SJSA1 (cell line): ENCODE measurements around the gene CEP164. TPM values are rescaled to one million over a fixed set of nuclear protein-coding genes. Genes with fewer than 3 reads are reported as not detected.

Experiments used
- DNase-seq, 2 experiments: peaks; one replicate each; pipeline ENCODE4 v3.0.0-alpha.2; 2015 to 2020; ENCODE audit warnings: low spot score in 2 of 2, low read depth in 1 of 2
- H3K27ac ChIP-seq: fragments of 250-450 bp; sonication (Bioruptor Pico); 2 replicates; pipeline ENCODE4 v1.5.1; 2020; ENCODE audit warnings: mild to moderate bottlenecking, moderate library complexity
- H3K27me3 ChIP-seq: fragments of 250-450 bp; sonication (Bioruptor Pico); replicated peaks from 2 replicates; pipeline ENCODE4 v1.5.1; 2020; ENCODE audit warnings: mild to moderate bottlenecking, moderate library complexity
- H3K36me3 ChIP-seq: fragments of 250-450 bp; sonication (Bioruptor Pico); 2 replicates; pipeline ENCODE4 v1.5.1; 2020; ENCODE audit warnings: mild to moderate bottlenecking
- H3K4me1 ChIP-seq: fragments of 250-450 bp; sonication (Bioruptor Pico); replicated peaks from 2 replicates; pipeline ENCODE4 v1.6.1; 2021; ENCODE audit warnings: mild to moderate bottlenecking
- H3K4me3 ChIP-seq: fragments of 250-450 bp; sonication (Bioruptor Pico); 2 replicates; pipeline ENCODE4 v1.5.1; 2020; ENCODE audit warnings: mild to moderate bottlenecking
- H3K9me3 ChIP-seq: fragments of 250-450 bp; sonication (Bioruptor Pico); replicated peaks from 2 replicates; pipeline ENCODE4 v1.5.1; 2020; ENCODE audit warnings: mild to moderate bottlenecking
- total RNA-seq: library from RNA; depleted of rRNA; stranded (reverse); fragments of >200 nt; shearing (Covaris generic); gene quantifications from 2 replicates; pipeline ENCODE4 v1.2.3, GENCODE V29; 2014; rRNA removed

CEP164 gene
- total RNA-seq, result 24.8 and 35.1 TPM in 2 replicates

DNA sequence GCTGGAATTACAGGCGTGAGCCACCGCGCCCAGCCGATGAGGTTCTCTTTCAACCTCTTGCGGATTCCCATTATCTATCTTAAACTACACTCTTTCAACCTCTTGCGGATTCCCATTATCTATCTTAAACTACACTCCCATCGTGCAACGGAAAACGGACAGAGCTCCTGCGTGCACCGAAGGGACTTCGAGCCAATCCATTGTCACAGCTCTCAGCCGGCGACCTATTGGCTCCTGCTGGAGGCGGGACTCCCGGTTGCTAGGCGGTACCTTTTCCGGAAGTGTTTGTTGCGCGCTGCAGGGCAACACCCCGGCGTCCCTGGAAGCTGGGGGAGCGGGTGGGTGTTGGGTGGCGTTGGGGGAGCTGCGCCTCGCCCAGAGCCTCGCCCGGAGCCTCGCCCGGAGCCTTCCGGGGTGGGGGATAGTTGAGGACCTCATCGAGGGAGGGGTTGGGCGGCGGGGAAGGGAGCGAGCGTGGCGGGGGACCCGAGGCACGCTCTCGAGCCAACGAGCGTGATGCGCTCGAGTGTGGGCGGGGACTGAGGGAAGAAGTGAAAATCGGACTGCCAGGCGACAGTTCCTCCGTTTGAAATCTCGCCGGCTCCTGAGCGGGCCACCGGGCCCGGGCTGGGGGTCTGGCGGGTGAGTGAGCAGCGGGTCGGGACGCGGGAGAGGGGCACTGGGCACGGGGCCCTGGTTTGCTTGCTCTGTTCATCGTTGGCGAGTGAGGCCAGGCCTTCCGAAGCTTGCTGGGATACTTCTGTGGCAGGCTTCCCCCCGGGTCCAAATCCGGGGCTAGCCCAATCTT is at the start of gene CEP164:
CEP164 (plus strand) TSS at position 288 of the 808 bp plus-strand sequence. CDS start 10,733 bp downstream, outside the sequence.
- Histone ChIP-seq H3K4me3 (peak within 1 kb of the TSS; percentile 63), H3K27ac (peak within 1 kb of the TSS; percentile 86), H3K9me3 (no peaks in the 10 kb centered on the region), H3K36me3 (no peaks in the 10 kb centered on the region), H3K27me3 (no peaks in the 10 kb centered on the region), H3K4me1 (0 out of 2 replicates have a peak, but pooled peaks cover 6% of the 10 kb centered on the region)
- DNase-seq, result peak; percentile 81 to 92

DNA sequence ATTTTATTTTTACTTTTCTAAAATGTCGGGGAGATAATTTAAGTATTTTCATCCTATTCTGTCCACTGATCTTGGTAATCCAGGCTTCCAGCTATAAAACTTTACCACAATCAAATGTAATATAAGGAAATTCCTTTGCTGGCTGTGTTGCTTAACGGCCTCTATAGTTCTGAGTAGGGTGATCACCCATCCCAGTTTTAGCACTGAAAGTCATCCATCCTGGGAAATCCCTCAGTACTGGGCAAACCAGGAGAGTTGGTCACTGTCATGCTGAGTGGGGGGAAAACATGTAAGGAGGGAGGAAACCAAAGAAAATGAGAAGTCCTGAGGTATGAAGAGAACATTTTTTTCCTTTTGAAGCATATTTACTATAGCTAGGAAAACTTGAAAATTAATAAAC is 49.3 kb upstream of the CEP164 start:
- H3K4me3 ChIP-seq, result no peak overlapping the region
- peaks cover 54% of the 10 kb centered on the region for H3K4me1 ChIP-seq
- no peak for DNase-seq
- H3K27ac ChIP-seq, result no peak overlapping the region
- peaks cover 10% of the 10 kb centered on the region for H3K36me3 ChIP-seq
- no peaks in the 10 kb centered on the region for H3K27me3 ChIP-seq
- no peaks in the 10 kb centered on the region for H3K9me3 ChIP-seq

DNA sequence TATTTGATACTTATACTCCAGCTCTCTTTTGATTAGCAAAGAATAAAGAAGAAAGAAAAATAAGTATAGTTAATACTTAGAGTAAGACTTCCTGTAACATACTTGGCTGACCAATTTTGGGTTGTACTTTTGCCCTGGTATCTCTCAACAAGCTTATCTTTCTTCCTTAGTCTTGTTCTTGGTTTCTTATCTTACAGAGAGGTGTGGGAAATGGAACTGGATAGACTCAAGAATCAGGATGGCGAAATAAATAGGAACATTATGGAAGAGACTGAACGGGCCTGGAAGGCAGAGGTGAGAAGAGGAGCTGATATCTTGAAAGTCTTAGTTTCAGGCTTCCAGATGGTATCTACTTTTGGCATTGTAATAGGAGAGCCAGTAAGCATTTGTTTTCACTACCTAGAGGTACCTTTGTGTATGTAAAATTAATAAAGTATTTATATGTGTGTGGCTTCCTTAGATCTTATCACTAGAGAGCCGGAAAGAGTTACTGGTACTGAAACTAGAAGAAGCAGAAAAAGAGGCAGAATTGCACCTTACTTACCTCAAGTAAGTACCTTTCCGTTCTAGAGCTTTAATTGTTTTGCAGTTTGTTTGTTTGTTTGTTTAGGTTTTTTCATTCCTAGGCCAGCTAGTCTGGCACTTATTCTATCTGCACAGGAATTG is 47.8 kb upstream of the CEP164 start:
- no peak for DNase-seq
- Histone ChIP-seq H3K36me3 (peaks cover 10% of the 10 kb centered on the region), H3K27ac (peak overlapping the region; percentile 63; the same call in 1 of the 2 replicates)

DNA sequence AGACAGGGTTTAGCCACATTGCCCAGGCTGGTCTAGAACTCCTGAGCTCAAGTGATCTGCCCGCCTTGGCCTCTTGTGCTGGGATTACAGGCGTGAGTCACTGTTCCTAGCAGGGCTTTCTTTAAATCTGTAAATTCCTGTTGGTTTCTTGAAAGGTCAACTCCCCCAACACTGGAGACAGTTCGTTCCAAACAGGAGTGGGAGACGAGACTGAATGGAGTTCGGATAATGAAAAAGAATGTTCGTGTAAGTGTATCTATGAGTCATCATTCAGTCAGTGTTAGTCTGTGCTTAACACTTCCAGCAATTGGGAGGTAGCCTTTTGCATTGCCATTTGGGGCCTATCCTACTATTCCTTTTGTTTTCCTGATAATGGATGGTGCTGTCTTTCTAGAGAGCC is 46.5 kb upstream of the CEP164 start:
- Histone ChIP-seq H3K9me3 (no peaks in the 10 kb centered on the region), H3K4me3 (no peak overlapping the region), H3K4me1 (peaks cover 30% of the 10 kb centered on the region), H3K36me3 (peaks cover 12% of the 10 kb centered on the region), H3K27ac (peak overlapping the region; percentile 66), H3K27me3 (no peaks in the 10 kb centered on the region)
- DNase-seq, result peak; percentile 82 to 89

More for the DNA sequence above, 47.8 kb upstream of the CEP164 start:
- Histone ChIP-seq H3K9me3 (no peaks in the 10 kb centered on the region), H3K27me3 (no peaks in the 10 kb centered on the region), H3K4me1 (peaks cover 42% of the 10 kb centered on the region), H3K4me3 (no peak overlapping the region)

DNA sequence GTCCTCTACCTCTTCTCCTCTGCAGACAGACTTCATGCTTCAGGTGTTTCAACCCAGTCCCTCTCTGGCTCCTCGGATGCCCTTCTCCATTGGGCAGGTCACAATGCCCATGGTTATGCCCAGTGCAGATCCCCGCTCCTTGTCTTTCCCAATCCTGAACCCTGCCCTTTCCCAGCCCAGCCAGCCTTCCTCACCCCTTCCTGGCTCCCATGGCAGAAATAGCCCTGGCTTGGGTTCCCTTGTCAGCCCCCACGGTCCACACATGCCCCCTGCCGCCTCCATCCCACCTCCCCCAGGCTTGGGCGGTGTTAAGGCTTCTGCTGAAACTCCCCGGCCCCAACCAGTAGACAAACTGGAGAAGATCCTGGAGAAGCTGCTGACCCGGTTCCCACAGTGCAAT is 45.8 kb upstream of the CEP164 start:
- no peaks in the 10 kb centered on the region for H3K9me3 ChIP-seq
- no peaks in the 10 kb centered on the region for H3K27me3 ChIP-seq
- H3K27ac ChIP-seq, result peak overlapping the region; percentile 66
- H3K4me3 ChIP-seq, result no peak overlapping the region
- H3K36me3 ChIP-seq, result peaks cover 12% of the 10 kb centered on the region
- H3K4me1 ChIP-seq, result peaks cover 27% of the 10 kb centered on the region
- DNase-seq, result no peak

DNA sequence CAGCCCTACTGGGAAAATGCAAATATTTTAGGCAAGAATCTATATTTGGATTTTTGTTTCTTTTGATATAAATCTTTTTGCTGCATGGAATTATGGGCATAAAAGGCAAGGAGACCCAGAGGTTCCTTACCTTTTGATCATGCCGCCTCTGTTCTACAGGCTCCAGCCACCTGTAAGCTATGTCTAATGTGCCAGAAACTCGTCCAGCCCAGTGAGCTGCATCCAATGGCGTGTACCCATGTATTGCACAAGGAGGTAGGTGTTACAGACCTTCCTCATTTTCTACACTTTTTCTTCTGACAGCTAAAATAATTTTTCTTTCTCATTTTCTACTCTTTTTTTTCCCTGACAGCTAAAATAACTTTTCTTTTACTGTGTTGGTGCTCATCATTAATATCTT is 44.7 kb upstream of the CEP164 start:
- no peaks in the 10 kb centered on the region for H3K9me3 ChIP-seq
- peaks cover 12% of the 10 kb centered on the region for H3K36me3 ChIP-seq
- no peaks in the 10 kb centered on the region for H3K27me3 ChIP-seq
- H3K27ac ChIP-seq, result no peak overlapping the region
- H3K4me3 ChIP-seq, result no peak overlapping the region
- H3K4me1 ChIP-seq, result peaks cover 27% of the 10 kb centered on the region
- DNase-seq, result no peak

DNA sequence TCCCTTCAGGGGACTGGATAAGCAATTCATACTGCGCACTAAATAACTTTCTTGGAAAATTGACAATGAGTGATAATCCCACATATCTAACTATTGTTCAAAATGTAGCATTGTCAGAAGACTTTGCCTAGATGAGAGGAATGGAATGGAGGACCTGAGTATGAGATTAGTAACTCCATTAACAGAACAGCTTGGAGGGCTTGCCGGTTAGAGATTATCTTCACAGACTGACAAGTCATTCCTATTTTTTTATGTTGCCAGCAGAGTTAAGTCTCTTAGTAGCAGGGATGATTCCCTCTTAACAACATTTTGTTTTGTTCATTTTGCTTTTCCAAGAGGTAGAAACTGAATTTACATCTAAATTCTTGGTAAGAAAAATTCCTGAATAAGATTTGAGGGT is 43.6 kb upstream of the CEP164 start:
- Histone ChIP-seq H3K27me3 (no peaks in the 10 kb centered on the region), H3K4me3 (no peak overlapping the region), H3K9me3 (no peaks in the 10 kb centered on the region), H3K27ac (no peak overlapping the region), H3K36me3 (peaks cover 12% of the 10 kb centered on the region), H3K4me1 (peaks cover 27% of the 10 kb centered on the region)
- no peak for DNase-seq

DNA sequence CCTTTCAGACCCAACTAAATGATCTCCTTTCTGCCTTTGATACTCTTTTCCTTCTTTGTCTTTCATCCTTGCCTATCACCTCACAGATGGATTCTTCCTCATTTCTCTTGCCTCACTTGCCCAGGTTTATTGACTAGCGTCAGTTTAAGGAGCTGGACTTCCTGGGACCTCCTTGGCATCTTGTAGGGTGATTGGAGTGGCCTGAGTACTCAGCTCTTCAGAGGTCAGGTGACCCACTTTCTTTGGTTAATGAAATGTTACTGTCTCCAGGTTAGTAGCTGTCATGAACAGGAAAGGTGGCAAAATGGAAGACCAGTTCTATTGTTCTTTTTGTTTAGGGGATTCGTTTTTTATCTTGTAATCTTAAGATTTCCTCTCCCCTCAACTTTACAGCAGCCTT is 41.1 kb upstream of the CEP164 start:
- Histone ChIP-seq H3K4me1 (peaks cover 10% of the 10 kb centered on the region), H3K36me3 (peaks cover 20% of the 10 kb centered on the region), H3K9me3 (no peaks in the 10 kb centered on the region), H3K4me3 (no peak overlapping the region), H3K27me3 (no peaks in the 10 kb centered on the region), H3K27ac (no peak overlapping the region)
- no peak for DNase-seq

DNA sequence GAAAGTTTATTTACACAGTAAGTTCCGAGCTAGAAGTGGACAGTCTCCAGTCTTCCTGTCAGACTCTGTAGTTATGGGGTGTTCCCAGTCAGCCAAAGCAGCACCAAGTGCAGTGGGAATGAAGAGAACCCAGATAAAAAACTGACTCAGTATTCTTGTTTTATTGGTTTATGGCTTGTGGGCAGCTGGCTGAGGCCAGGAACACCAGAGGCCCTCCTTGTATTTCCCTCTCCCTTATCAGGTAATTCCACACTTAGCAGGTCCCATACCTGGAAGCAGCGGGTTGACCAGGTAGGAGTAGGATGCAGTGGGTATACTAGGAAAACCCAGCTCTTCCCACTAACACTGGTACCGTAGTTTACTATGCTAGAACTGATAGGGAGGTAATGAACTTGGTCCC is 40.0 kb upstream of the CEP164 start:
- Histone ChIP-seq H3K4me1 (no peaks in the 10 kb centered on the region), H3K36me3 (peaks cover 14% of the 10 kb centered on the region), H3K27me3 (no peaks in the 10 kb centered on the region), H3K4me3 (no peak overlapping the region), H3K27ac (no peak overlapping the region), H3K9me3 (no peaks in the 10 kb centered on the region)
- DNase-seq, result no peak

DNA sequence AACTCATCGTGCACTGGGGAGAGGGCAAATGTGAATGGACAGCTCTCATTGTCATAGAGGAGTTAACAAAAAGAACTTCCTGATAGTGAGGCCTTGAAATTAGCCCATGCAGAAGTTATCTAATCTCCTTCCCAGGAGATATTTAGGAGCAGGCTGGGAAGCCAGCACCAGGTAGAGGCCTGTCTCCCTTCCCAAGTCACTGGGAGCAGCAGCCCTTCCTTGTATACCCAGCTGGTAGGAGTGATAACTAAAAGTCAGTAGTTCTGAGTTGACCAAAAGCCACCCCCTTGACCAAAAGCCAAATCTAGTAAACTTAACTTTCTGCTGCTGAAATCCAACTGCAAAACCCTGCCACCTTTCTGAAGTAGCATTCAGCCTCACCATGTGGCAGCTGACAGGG is 37.9 kb upstream of the CEP164 start:
- Histone ChIP-seq H3K27me3 (no peaks in the 10 kb centered on the region), H3K36me3 (peaks cover 12% of the 10 kb centered on the region), H3K27ac (no peak overlapping the region)

DNA sequence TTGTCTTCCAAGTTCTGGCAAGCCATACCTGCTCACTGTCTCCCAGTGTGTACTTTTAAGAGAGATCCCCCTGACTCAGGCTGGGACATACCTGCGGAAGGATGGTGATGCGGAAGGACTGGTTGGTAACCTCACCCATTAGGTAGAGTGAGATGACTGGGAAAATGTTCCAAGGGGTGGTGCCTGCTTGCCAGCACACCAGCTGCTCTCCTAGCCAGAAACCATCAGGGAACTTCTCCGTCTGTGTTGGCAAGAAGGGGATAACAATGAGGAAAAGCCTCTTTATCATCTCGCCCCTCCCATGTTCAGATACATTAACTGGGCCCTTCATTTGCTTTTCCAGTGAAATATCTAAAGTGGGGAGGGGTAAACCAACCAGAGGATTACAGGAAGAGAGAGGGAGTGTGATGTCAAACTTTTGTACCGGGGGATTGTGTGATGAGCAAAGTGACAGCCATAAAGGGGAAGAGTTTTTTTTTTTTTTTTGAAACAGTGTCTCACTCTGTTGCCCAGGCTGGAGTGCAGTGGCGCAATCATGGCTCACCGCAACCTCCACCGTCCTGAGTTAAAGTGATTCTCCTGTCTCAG is 36.8 kb upstream of the CEP164 start, which contains the start of gene BACE1-AS:
BACE1-AS (plus strand) TSS at position 538 of the 588 bp plus-strand sequence.
- Histone ChIP-seq H3K27ac (no peak within 1 kb of the TSS), H3K36me3 (peaks cover 10% of the 10 kb centered on the region), H3K4me1 (no peaks in the 10 kb centered on the region), H3K4me3 (no peak within 1 kb of the TSS), H3K27me3 (no peaks in the 10 kb centered on the region), H3K9me3 (no peaks in the 10 kb centered on the region)
- DNase-seq, result no peak

More for the DNA sequence above, 37.9 kb upstream of the CEP164 start:
- Histone ChIP-seq H3K9me3 (no peaks in the 10 kb centered on the region), H3K4me3 (no peak overlapping the region), H3K4me1 (no peaks in the 10 kb centered on the region)
- no peak for DNase-seq

DNA sequence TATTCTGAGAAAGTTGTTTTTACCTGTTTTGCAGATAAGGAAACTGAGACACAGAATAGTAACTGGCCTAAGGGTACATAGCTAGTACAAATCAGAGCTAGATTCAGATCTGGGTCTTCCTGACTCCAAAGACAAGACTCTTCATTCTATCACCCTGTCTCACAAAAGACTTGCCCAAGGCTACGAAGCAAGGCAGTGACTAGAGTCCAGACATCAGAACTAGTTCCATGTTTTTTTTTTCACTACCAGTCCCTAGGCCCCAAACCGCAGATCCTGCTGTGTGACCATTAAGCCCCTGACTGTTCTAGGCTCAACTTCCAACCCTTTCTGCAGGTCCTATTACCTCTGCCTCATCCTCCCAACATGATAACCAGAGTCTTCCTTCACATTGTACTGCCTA is 35.0 kb upstream of the CEP164 start:
- Histone ChIP-seq H3K9me3 (no peaks in the 10 kb centered on the region), H3K36me3 (peaks cover 10% of the 10 kb centered on the region; the same call in 1 of the 2 replicates), H3K4me1 (no peaks in the 10 kb centered on the region), H3K4me3 (no peak overlapping the region), H3K27me3 (no peaks in the 10 kb centered on the region), H3K27ac (no peak overlapping the region)
- no peak for DNase-seq

DNA sequence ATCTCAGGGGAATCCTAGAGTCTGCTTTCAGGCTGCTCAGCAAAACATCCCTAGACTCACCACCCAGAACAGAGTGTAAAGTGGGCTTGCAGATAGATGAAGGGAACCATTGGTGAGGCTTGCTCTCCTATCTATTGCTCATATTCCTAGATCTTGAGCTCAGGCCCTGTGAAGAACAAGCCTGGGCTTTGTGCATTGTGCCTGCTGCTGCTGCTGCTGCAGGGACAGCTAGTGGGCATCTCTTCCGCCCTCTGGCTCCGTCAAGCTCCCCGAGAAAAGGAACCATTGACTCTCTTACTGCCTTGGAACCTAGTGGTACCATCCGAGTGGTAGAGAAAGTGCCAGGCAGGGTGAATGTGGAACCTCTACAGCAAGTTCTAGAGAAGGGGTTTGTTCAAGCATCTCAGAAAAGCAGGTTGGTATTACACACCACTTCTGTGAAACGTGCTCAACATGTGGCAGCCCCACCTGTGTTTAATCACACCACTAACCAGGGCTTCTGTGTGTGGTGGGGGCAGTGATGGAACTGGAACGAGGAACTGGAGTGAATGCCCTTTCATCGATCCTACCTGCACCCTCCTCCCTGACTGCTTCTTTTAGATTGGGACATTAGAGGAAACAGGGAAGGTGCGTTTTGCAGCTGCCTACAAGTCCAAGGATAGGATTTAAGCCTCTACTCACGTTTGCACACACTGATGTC is 32.1 kb upstream of the CEP164 start:
- no peak for DNase-seq
- Histone ChIP-seq H3K27ac (no peak overlapping the region), H3K4me3 (no peak overlapping the region), H3K36me3 (peaks cover 5% of the 10 kb centered on the region; the same call in 1 of the 2 replicates), H3K4me1 (no peaks in the 10 kb centered on the region), H3K9me3 (no peaks in the 10 kb centered on the region), H3K27me3 (no peaks in the 10 kb centered on the region)
